DND-41 (cell line): ENCODE measurements around the gene RASSF8.

ENCODE experiments used
- ATAC-seq: fragments of 200-7000 bp; cut with Tn5 transposase; 3 replicates; pipeline ENCODE4 v1.9.1; 2021; ENCODE audit warnings: low read depth; ENCODE audit not compliant: insufficient read depth
- DNase-seq: peaks from one replicate; pipeline ENCODE4 v3.0.0-alpha.2; 2020
- H2AFZ ChIP-seq: 2 replicates; pipeline ENCODE4 v1.6.0; 2012; ENCODE audit warnings: low read depth, low read length
- H3K27ac ChIP-seq: 2 replicates; pipeline ENCODE4 v1.5.1; 2012; ENCODE audit warnings: low read length, inconsistent platforms
- H3K27me3 ChIP-seq: fragments of 200-600 bp; sonication (generic); 2 replicates; pipeline ENCODE4 v1.6.0; 2012; ENCODE audit warnings: low read length, mild to moderate bottlenecking, inconsistent platforms; ENCODE audit not compliant: insufficient read depth, poor library complexity
- H3K36me3 ChIP-seq: 2 replicates; pipeline ENCODE4 v1.5.1; 2012; ENCODE audit warnings: low read length, inconsistent platforms; ENCODE audit not compliant: insufficient read depth
- H3K4me1 ChIP-seq: 2 replicates; pipeline ENCODE4 v1.5.1; 2012; ENCODE audit warnings: mild to moderate bottlenecking, low read length; ENCODE audit not compliant: insufficient read depth
- H3K4me2 ChIP-seq: 2 replicates; pipeline ENCODE4 v1.6.0; 2012; ENCODE audit warnings: mild to moderate bottlenecking, moderate library complexity, low read length, inconsistent platforms; ENCODE audit not compliant: insufficient read depth
- H3K4me3 ChIP-seq, 2 experiments: fragments of 200-600 bp in 1 of 2; shearing (Covaris generic) in 1 of 2; 2 replicates each; pipeline ENCODE4 v1.5.1; 2012 to 2016; ENCODE audit warnings: inconsistent platforms in 2 of 2, low read length in 2 of 2, mild to moderate bottlenecking in 2 of 2, low read depth in 1 of 2, moderate library complexity in 1 of 2
- H3K79me2 ChIP-seq: 2 replicates; pipeline ENCODE4 v1.6.0; 2012; ENCODE audit warnings: low read length, inconsistent platforms; ENCODE audit not compliant: insufficient read depth
- H3K9ac ChIP-seq: 2 replicates; pipeline ENCODE4 v1.6.0; 2012; ENCODE audit warnings: low read depth, mild to moderate bottlenecking, inconsistent platforms, low read length, moderate library complexity
- H3K9me3 ChIP-seq: 2 replicates; pipeline ENCODE4 v1.5.1; 2012; ENCODE audit warnings: low read length, moderate library complexity, mild to moderate bottlenecking, inconsistent platforms; ENCODE audit not compliant: insufficient read depth, severe bottlenecking
- H4K20me1 ChIP-seq: 2 replicates; pipeline ENCODE4 v1.6.0; 2012; ENCODE audit warnings: low read length; ENCODE audit not compliant: insufficient read depth
- EZH2 ChIP-seq: IDR thresholded peaks from 3 replicates; pipeline ENCODE4 v1.6.1; 2012; ENCODE audit warnings: borderline replicate concordance, low read depth, mild to moderate bottlenecking, moderate library complexity, low read length, inconsistent platforms; ENCODE audit not compliant: severe bottlenecking
- TF ChIP-seq, protein P1 (sequence below): IDR thresholded peaks from 2 replicates; pipeline ENCODE4 v1.5.1; 2012; ENCODE audit warnings: borderline replicate concordance, low read length, moderate library complexity, mild to moderate bottlenecking; ENCODE audit not compliant: poor library complexity, severe bottlenecking; ENCODE audit errors: extremely low read depth

Gene RASSF8

DNA sequence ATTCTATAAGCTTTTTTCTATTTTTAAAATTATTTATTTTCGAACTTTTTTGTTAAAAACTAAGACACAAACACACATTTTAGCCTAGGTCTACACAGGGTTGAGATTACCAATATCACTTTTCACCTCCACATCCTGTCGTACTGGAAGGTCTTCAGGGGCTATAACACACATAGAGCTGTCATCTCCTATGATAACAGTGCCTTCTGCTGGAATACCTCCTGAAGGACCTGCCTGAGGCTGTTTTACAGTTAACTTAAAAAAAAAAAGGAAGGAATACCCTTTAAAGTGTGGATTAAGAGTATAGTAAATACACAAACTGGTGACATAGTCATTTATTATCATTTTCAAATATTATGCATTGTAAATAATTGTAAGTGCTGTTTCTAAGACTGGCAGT is 43.0 kb downstream of the RASSF8 start:
- Histone ChIP-seq H3K27ac (no peak overlapping the region), H3K79me2 (no peaks in the 10 kb centered on the region), H3K9me3 (no peaks in the 10 kb centered on the region), H3K9ac (no peak overlapping the region), H3K4me3 (no peak overlapping the region), H4K20me1 (no peaks in the 10 kb centered on the region), H3K4me1 (no peaks in the 10 kb centered on the region), H3K27me3 (peaks cover 2% of the 10 kb centered on the region), H2AFZ (no peak overlapping the region), H3K4me2 (no peak overlapping the region), H3K36me3 (no peaks in the 10 kb centered on the region)
- ATAC-seq (no peak), DNase-seq (no peak)
- no peak for TF ChIP-seq EZH2
- TF ChIP-seq, protein P1, sequence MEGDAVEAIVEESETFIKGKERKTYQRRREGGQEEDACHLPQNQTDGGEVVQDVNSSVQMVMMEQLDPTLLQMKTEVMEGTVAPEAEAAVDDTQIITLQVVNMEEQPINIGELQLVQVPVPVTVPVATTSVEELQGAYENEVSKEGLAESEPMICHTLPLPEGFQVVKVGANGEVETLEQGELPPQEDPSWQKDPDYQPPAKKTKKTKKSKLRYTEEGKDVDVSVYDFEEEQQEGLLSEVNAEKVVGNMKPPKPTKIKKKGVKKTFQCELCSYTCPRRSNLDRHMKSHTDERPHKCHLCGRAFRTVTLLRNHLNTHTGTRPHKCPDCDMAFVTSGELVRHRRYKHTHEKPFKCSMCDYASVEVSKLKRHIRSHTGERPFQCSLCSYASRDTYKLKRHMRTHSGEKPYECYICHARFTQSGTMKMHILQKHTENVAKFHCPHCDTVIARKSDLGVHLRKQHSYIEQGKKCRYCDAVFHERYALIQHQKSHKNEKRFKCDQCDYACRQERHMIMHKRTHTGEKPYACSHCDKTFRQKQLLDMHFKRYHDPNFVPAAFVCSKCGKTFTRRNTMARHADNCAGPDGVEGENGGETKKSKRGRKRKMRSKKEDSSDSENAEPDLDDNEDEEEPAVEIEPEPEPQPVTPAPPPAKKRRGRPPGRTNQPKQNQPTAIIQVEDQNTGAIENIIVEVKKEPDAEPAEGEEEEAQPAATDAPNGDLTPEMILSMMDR, result peak; percentile 9

DNA sequence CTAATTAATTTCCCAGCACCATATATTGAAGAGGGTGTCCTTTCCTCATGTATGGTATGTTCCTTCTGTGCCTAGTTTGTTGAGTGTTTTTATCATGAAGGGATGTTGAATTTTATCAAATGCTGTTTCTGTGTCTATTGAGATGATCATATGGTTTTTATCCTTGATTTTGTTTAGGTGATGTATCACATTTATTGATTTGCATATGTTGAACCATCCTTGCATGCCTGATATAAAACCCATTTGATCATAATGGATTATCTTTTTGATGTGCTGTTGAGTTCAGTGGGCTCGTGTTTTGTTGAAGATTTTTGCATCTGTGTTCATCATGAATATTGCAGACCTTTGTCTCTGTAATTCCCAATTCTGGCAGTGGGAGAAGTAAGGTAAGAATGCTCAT is 44.6 kb downstream of the RASSF8 start:
- Histone ChIP-seq H3K9ac (no peak overlapping the region), H3K4me1 (no peaks in the 10 kb centered on the region), H4K20me1 (no peaks in the 10 kb centered on the region), H3K4me2 (no peak overlapping the region), H3K4me3 (no peak overlapping the region), H3K27me3 (peaks cover 2% of the 10 kb centered on the region), H3K27ac (no peak overlapping the region), H3K9me3 (no peaks in the 10 kb centered on the region), H3K79me2 (no peaks in the 10 kb centered on the region), H2AFZ (no peak overlapping the region), H3K36me3 (no peaks in the 10 kb centered on the region)
- no peak for TF ChIP-seq EZH2
- TF ChIP-seq, protein P1, result no peak
- DNase-seq (no peak), ATAC-seq (no peak)

DNA sequence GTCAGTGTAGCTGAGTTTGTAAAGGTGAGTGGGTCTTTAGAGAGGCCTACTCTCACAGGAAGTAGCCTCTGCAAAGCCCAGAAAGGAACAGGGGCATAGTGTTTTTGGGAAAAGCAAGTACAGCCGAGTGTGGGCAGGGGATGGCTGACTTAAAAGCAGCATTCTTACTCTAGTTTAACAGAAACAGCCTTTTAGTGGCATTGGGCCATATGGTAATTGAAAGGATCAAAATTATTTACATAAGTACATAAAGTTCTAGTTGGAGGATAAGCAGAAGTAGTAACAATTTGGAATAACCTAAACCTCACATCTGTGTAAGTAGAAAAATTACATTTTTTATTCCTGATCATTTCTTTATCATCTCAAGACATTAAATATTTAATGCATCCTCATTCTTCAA is 49.1 kb downstream of the RASSF8 start:
- Histone ChIP-seq H3K27ac (no peak overlapping the region), H3K4me1 (no peaks in the 10 kb centered on the region), H3K4me2 (no peak overlapping the region), H4K20me1 (no peaks in the 10 kb centered on the region), H3K4me3 (no peak overlapping the region), H3K9me3 (no peaks in the 10 kb centered on the region), H3K36me3 (no peaks in the 10 kb centered on the region), H3K9ac (no peak overlapping the region), H3K27me3 (peaks cover 17% of the 10 kb centered on the region), H2AFZ (no peak overlapping the region), H3K79me2 (no peaks in the 10 kb centered on the region)
- TF ChIP-seq EZH2, result no peak
- TF ChIP-seq, protein P1, result no peak
- ATAC-seq, result no peak
- DNase-seq, result no peak

DNA sequence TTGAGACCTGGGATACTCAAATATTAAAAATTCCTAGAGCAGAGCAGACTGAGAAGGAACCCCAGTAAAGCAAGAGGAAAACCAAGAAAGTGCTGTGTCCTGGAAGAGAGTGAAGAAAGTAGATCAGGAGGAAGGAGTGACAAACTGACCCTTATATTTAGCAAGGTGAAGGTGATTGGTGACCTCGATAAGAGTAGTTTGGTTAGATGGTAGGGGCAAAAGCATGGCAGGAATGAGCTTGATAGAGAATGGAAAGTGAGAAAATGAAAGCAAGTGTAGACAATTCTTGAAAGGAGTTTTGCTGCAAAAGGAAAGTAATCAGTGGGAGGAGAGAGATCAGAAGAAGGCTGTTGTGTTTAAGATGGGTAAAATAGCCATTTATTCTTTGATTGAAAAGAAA is 51.1 kb downstream of the RASSF8 start:
- ATAC-seq, result no peak
- no peak overlapping the region for H3K9ac ChIP-seq
- H4K20me1 ChIP-seq, result no peaks in the 10 kb centered on the region
- no peak overlapping the region for H3K27ac ChIP-seq
- no peak overlapping the region for H2AFZ ChIP-seq
- H3K4me1 ChIP-seq, result no peaks in the 10 kb centered on the region
- H3K79me2 ChIP-seq, result no peaks in the 10 kb centered on the region
- no peak overlapping the region for H3K4me3 ChIP-seq
- no peaks in the 10 kb centered on the region for H3K9me3 ChIP-seq
- TF ChIP-seq EZH2, result no peak
- TF ChIP-seq, protein P1, result no peak
- DNase-seq, result no peak
- H3K36me3 ChIP-seq, result no peaks in the 10 kb centered on the region
- H3K4me2 ChIP-seq, result no peak overlapping the region
- H3K27me3 ChIP-seq, result peaks cover 14% of the 10 kb centered on the region
